Measurements from ENCODE around the gene SPATS2L.

Gene SPATS2L, protein sequence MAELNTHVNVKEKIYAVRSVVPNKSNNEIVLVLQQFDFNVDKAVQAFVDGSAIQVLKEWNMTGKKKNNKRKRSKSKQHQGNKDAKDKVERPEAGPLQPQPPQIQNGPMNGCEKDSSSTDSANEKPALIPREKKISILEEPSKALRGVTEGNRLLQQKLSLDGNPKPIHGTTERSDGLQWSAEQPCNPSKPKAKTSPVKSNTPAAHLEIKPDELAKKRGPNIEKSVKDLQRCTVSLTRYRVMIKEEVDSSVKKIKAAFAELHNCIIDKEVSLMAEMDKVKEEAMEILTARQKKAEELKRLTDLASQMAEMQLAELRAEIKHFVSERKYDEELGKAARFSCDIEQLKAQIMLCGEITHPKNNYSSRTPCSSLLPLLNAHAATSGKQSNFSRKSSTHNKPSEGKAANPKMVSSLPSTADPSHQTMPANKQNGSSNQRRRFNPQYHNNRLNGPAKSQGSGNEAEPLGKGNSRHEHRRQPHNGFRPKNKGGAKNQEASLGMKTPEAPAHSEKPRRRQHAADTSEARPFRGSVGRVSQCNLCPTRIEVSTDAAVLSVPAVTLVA

DNA sequence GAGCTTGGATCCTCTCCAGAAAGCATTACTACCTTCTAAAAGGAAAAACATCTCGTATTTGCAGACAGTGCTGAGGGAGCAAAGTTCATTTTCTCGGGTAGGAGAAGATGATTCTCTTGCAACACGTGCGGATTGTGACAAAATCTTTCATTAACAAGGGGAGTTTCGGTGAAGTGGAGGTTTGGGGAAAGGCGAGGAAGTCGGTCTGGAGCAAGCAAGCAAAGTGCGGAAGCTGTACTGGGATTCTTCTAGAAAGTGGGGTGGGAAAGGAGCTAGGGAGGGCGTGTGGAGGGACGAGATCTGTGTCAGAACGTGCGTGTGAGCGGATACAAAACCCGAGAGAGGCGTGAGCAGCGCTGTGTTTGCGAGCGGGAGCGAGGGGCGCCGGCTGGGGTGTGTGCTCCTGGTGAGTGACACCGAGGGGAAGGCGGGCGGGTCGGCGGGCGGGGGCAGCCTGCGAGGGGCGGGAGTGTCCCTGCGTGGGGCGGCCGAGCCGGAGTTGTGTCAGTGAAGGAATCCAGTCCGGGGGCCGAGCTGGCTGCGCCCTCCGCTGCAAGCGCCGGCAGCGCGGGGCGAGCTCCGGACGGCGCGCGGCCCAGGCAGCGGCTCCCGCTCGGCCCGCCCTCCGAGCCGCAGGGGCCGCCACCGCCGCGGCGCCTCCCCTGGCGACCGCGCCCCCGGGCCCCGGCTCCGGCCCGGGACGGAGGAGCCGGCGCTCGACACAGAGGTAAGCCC is at the start of gene SPATS2L:
Gene SPATS2L, plus strand, starts transcription at position 498 of the 735 bp plus-strand sequence. CDS start 82,552 bp downstream, outside the sequence.
- peaks cover 10% of the 10 kb centered on the region for H3K4me1 ChIP-seq (ENCODE audit: control insufficient read depth, insufficient read depth, low read length)
- no peaks in the 10 kb centered on the region for H3K27me3 ChIP-seq (ENCODE audit: control insufficient read depth in 1 of 2, insufficient read depth in 2 of 2, low read length in 2 of 2)
- H3K9me3 ChIP-seq (ENCODE audit: control insufficient read depth in 2 of 2, low read length in 2 of 2) = no peaks in the 10 kb centered on the region
- H3K27ac ChIP-seq (ENCODE audit: low read length) = peak within 1 kb of the TSS; percentile 53
- H3K9ac ChIP-seq (ENCODE audit: low read length in 2 of 2) = peak within 1 kb of the TSS; percentile 61 to 80
- H3K4me3 ChIP-seq (ENCODE audit: low read length in 2 of 2) = peak within 1 kb of the TSS; percentile 71 to 83
- H3K36me3 ChIP-seq (ENCODE audit: control insufficient read depth in 2 of 2, insufficient read depth in 2 of 2, low read length in 2 of 2) = no peaks in the 10 kb centered on the region

DNA sequence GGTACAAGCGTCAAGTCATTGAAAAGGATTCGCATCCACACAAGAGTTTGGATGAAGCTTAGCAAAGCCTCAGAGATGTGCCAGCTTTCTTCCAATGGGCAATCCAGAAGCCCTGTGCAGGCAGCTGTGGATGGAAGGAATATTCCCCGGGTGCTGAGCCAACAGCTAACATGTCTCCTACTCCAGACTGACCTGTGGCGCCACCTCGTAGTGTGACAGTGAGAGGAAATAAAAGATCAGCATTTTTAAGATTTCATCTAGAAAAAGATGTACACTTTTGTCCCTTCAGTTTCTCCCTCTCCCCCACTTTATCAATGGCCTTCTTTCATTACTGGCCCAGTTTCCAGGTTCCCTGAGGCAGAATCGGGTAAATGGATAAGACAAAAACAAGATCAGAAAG is 48.9 kb upstream of the SPATS2L start:
- Histone ChIP-seq H3K4me3 (ENCODE audit: low read length in 2 of 2) (no peak overlapping the region), H3K27me3 (ENCODE audit: control insufficient read depth in 1 of 2, insufficient read depth in 2 of 2, low read length in 2 of 2) (no peaks in the 10 kb centered on the region), H3K36me3 (ENCODE audit: control insufficient read depth in 2 of 2, insufficient read depth in 2 of 2, low read length in 2 of 2) (no peaks in the 10 kb centered on the region), H3K27ac (ENCODE audit: low read length) (no peak overlapping the region), H3K9ac (ENCODE audit: low read length in 2 of 2) (no peak overlapping the region), H3K9me3 (ENCODE audit: control insufficient read depth in 2 of 2, low read length in 2 of 2) (no peaks in the 10 kb centered on the region), H3K4me1 (ENCODE audit: control insufficient read depth, insufficient read depth, low read length) (peaks cover 5% of the 10 kb centered on the region)

DNA sequence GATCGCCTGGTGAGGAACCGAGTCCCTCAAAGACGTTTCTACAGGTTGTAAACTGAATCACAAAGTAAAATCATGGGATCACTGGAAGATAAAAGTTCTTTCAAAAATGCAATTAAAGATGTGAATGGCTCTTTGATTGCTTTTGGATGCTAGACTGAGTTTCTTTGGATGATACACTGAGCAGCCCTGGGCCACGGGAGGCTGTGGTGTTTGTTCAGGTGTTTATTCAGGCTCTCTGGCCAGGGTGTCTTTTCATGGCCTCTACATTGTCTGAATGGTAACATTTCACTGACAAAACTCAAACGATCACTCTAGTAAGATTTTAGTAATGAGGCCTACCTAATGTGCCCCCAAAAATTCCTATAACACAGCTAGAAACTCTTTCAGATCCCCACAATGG is 48.4 kb upstream of the SPATS2L start:
- no peak overlapping the region for H3K4me3 ChIP-seq (ENCODE audit: low read length in 2 of 2)
- no peaks in the 10 kb centered on the region for H3K9me3 ChIP-seq (ENCODE audit: control insufficient read depth in 2 of 2, low read length in 2 of 2)
- no peak overlapping the region for H3K9ac ChIP-seq (ENCODE audit: low read length in 2 of 2)
- no peaks in the 10 kb centered on the region for H3K36me3 ChIP-seq (ENCODE audit: control insufficient read depth in 2 of 2, insufficient read depth in 2 of 2, low read length in 2 of 2)
- no peaks in the 10 kb centered on the region for H3K27me3 ChIP-seq (ENCODE audit: control insufficient read depth in 1 of 2, insufficient read depth in 2 of 2, low read length in 2 of 2)
- H3K27ac ChIP-seq (ENCODE audit: low read length) = no peak overlapping the region
- peaks cover 2% of the 10 kb centered on the region for H3K4me1 ChIP-seq (ENCODE audit: control insufficient read depth, insufficient read depth, low read length)

DNA sequence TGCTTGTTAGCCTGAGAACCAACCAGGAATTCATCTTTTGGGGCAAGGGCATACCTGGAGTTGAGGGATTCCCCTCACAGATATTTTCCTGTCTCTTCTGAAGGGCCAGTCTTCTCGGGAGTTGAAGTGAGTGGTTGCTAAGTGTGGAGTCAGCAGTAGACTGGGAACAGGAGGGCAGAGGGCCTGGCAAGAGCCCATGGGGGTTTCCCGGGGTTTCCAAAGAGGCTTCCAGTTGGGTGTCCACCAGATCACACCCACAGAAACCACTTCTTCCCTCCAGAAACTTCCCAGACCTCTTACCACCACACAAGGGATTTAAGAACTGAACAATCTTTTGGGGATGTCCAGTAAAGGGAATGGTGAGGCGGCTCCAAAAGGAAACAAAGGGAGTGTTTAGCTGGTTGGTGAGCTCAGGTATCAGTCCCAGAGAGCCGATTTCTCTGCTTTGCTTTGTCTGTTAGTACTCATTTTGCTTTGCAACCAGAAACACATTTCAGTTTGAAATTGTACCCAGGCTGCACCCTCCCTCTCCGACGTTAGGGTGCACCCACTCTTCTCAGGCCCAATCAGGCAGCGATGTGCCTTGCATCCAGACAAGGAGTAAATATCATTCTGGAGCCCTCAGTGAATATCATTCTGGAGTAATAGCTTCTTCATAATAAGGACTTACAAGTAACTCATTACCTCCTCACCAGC is 47.5 kb upstream of the SPATS2L start:
- no peaks in the 10 kb centered on the region for H3K36me3 ChIP-seq (ENCODE audit: control insufficient read depth in 2 of 2, insufficient read depth in 2 of 2, low read length in 2 of 2)
- H3K9me3 ChIP-seq (ENCODE audit: control insufficient read depth in 2 of 2, low read length in 2 of 2) = no peaks in the 10 kb centered on the region
- H3K9ac ChIP-seq (ENCODE audit: low read length in 2 of 2) = no peak overlapping the region
- no peaks in the 10 kb centered on the region for H3K4me1 ChIP-seq (ENCODE audit: control insufficient read depth, insufficient read depth, low read length)
- H3K27ac ChIP-seq (ENCODE audit: low read length) = no peak overlapping the region
- no peak overlapping the region for H3K4me3 ChIP-seq (ENCODE audit: low read length in 2 of 2)
- H3K27me3 ChIP-seq (ENCODE audit: control insufficient read depth in 1 of 2, insufficient read depth in 2 of 2, low read length in 2 of 2) = no peaks in the 10 kb centered on the region

DNA sequence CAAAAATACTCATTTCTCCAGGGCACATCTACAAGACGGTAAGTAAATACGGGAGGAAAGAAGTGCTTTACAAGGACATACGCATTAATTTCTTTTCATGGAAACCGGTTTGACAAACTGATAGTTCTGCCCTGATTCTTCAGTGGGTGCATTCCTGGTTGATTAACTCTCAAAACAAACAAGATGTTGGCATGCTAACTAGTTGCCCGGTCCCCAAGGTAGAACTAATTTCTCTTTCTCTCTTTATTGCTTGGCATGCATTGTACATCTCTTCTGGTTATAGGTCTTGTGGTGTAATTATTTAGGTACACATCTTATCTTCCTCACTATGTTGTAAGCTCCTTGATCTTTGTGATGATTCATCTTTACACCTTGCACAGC is 46.9 kb upstream of the SPATS2L start:
- Histone ChIP-seq H3K27ac (ENCODE audit: low read length) (no peak overlapping the region), H3K27me3 (ENCODE audit: control insufficient read depth in 1 of 2, insufficient read depth in 2 of 2, low read length in 2 of 2) (no peaks in the 10 kb centered on the region), H3K36me3 (ENCODE audit: control insufficient read depth in 2 of 2, insufficient read depth in 2 of 2, low read length in 2 of 2) (no peaks in the 10 kb centered on the region), H3K9me3 (ENCODE audit: control insufficient read depth in 2 of 2, low read length in 2 of 2) (no peaks in the 10 kb centered on the region), H3K9ac (ENCODE audit: low read length in 2 of 2) (no peak overlapping the region), H3K4me3 (ENCODE audit: low read length in 2 of 2) (no peak overlapping the region), H3K4me1 (ENCODE audit: control insufficient read depth, insufficient read depth, low read length) (no peaks in the 10 kb centered on the region)

DNA sequence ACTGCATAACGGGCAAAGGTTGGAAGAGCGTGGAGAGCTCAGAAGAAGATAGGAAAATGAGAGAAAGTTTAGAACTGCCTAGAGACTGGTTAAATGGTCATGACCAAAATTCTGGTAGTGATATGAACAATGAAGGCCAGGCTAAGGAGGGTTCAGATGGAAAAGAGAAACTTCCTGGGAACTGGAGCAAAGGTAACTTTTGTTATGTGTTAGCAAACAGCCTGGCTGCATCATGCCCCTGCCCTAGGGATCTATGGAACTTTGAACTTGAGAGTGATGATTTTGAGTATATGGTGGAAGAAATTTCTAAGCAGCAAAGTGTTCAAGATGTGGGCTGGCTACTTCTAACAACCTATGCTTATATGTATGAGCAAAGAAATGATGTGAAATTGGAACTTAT is 44.4 kb upstream of the SPATS2L start:
- no peaks in the 10 kb centered on the region for H3K4me1 ChIP-seq (ENCODE audit: control insufficient read depth, insufficient read depth, low read length)
- H3K9ac ChIP-seq (ENCODE audit: low read length in 2 of 2) = no peak overlapping the region
- H3K36me3 ChIP-seq (ENCODE audit: control insufficient read depth in 2 of 2, insufficient read depth in 2 of 2, low read length in 2 of 2) = no peaks in the 10 kb centered on the region
- no peaks in the 10 kb centered on the region for H3K9me3 ChIP-seq (ENCODE audit: control insufficient read depth in 2 of 2, low read length in 2 of 2)
- H3K27ac ChIP-seq (ENCODE audit: low read length) = no peak overlapping the region
- H3K4me3 ChIP-seq (ENCODE audit: low read length in 2 of 2) = no peak overlapping the region
- no peaks in the 10 kb centered on the region for H3K27me3 ChIP-seq (ENCODE audit: control insufficient read depth in 1 of 2, insufficient read depth in 2 of 2, low read length in 2 of 2)

DNA sequence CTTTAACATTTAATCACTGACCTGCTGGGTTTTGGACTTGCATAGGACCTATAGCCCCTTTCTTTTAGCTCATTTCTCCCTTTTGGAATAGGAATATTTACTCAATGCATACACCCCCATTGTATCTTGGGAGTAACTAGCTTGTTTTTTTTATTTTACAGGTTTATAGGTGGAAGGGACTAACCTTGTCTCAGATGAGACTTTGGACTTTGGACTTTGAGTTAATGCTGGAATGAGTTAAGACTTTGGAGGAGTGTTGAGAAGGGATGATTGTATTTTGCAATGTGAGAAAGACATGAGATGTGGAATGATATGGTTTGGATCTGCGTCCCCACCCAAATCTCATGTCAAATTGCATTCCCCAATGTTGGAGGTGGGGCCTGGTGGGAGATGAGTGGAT is 43.2 kb upstream of the SPATS2L start:
- H3K4me1 ChIP-seq (ENCODE audit: control insufficient read depth, insufficient read depth, low read length) = no peaks in the 10 kb centered on the region

DNA sequence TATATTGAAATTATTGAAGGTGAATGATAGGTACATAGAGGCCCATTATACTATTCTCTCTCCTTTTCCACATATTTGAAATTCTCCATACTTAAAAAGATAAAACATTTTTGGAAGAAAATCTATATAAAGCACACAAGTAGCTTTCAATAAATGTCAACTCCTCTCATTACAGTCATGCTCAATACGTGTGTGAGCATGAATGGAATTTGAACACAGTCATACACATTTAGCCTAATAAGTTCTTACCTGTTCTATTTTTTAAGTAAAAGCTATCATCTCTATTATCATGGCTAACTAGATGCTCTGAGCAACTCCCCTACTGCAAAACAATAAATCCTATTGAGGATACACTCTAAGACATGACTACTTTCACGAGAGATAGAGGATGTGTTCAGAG is 41.9 kb upstream of the SPATS2L start:
- Histone ChIP-seq H3K9me3 (ENCODE audit: control insufficient read depth in 2 of 2, low read length in 2 of 2) (no peaks in the 10 kb centered on the region), H3K4me1 (ENCODE audit: control insufficient read depth, insufficient read depth, low read length) (no peaks in the 10 kb centered on the region), H3K9ac (ENCODE audit: low read length in 2 of 2) (no peak overlapping the region), H3K36me3 (ENCODE audit: control insufficient read depth in 2 of 2, insufficient read depth in 2 of 2, low read length in 2 of 2) (no peaks in the 10 kb centered on the region), H3K27me3 (ENCODE audit: control insufficient read depth in 1 of 2, insufficient read depth in 2 of 2, low read length in 2 of 2) (no peaks in the 10 kb centered on the region), H3K4me3 (ENCODE audit: low read length in 2 of 2) (no peak overlapping the region), H3K27ac (ENCODE audit: low read length) (no peak overlapping the region)

More for the DNA sequence above, 43.2 kb upstream of the SPATS2L start:
- no peak overlapping the region for H3K27ac ChIP-seq (ENCODE audit: low read length)
- no peaks in the 10 kb centered on the region for H3K36me3 ChIP-seq (ENCODE audit: control insufficient read depth in 2 of 2, insufficient read depth in 2 of 2, low read length in 2 of 2)
- no peaks in the 10 kb centered on the region for H3K27me3 ChIP-seq (ENCODE audit: control insufficient read depth in 1 of 2, insufficient read depth in 2 of 2, low read length in 2 of 2)
- no peak overlapping the region for H3K9ac ChIP-seq (ENCODE audit: low read length in 2 of 2)
- H3K9me3 ChIP-seq (ENCODE audit: control insufficient read depth in 2 of 2, low read length in 2 of 2) = no peaks in the 10 kb centered on the region
- no peak overlapping the region for H3K4me3 ChIP-seq (ENCODE audit: low read length in 2 of 2)

DNA sequence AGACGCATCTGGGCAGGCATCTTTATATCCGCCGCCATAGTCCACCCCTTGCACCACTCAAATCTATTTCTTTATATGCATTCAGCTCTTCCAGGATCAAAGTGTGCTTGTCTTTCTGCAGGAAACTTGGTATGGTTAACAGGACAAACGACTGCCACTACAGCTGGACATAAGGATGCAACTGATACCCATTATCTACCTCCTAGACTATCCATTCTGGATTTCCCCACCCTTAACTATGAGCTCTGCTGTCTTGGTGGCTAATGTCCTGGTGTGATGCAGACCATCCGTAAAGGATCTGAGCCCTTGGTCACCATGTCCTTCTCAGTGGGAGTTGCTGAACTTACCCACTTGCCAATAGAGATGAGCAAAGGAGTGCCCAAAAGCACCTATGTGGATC is 40.1 kb upstream of the SPATS2L start:
- Histone ChIP-seq H3K27ac (ENCODE audit: low read length) (no peak overlapping the region), H3K36me3 (ENCODE audit: control insufficient read depth in 2 of 2, insufficient read depth in 2 of 2, low read length in 2 of 2) (no peaks in the 10 kb centered on the region), H3K9ac (ENCODE audit: low read length in 2 of 2) (no peak overlapping the region), H3K4me3 (ENCODE audit: low read length in 2 of 2) (no peak overlapping the region), H3K9me3 (ENCODE audit: control insufficient read depth in 2 of 2, low read length in 2 of 2) (no peaks in the 10 kb centered on the region), H3K27me3 (ENCODE audit: control insufficient read depth in 1 of 2, insufficient read depth in 2 of 2, low read length in 2 of 2) (no peaks in the 10 kb centered on the region), H3K4me1 (ENCODE audit: control insufficient read depth, insufficient read depth, low read length) (no peaks in the 10 kb centered on the region)

DNA sequence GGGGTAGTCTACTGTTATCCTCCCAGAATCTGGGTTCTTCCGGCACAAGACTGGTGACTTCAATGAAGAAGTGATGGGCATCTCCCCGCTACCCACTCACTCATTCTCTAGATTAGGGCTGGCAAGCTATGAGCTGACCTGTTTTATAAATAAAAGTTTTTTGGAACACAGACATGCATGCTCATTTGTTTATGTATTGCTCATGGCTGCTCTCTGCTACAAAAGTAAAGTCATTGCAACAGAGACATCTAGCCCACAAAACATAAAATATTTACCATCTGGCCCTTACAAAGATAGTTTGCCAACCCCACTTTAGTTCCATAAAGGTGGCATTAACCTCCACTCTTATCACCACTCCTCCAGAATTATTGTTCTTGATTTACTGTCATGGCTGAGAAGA is 39.1 kb upstream of the SPATS2L start:
- no peaks in the 10 kb centered on the region for H3K9me3 ChIP-seq (ENCODE audit: control insufficient read depth in 2 of 2, low read length in 2 of 2)
- H3K27ac ChIP-seq (ENCODE audit: low read length) = no peak overlapping the region
- H3K36me3 ChIP-seq (ENCODE audit: control insufficient read depth in 2 of 2, insufficient read depth in 2 of 2, low read length in 2 of 2) = no peaks in the 10 kb centered on the region
- H3K27me3 ChIP-seq (ENCODE audit: control insufficient read depth in 1 of 2, insufficient read depth in 2 of 2, low read length in 2 of 2) = no peaks in the 10 kb centered on the region
- no peaks in the 10 kb centered on the region for H3K4me1 ChIP-seq (ENCODE audit: control insufficient read depth, insufficient read depth, low read length)
- no peak overlapping the region for H3K4me3 ChIP-seq (ENCODE audit: low read length in 2 of 2)
- H3K9ac ChIP-seq (ENCODE audit: low read length in 2 of 2) = no peak overlapping the region

All from stomach smooth muscle (tissue), 2 donors.